ENCODE data around the gene TRAPPC5.

- TF ChIP-seq FOXJ3 (CRISPR knock-in tag; IDR thresholded peaks at IDR 0.05) (no peak), CTCF (IDR thresholded peaks at IDR 0.05) (no peak), SIN3A (IDR thresholded peaks at IDR 0.05; ENCODE audit: borderline replicate concordance, low read depth, low read length) (no peak), FOSL2 (IDR thresholded peaks at IDR 0.05; ENCODE audit: borderline replicate concordance, low read depth) (no peak), ZBTB33 (IDR thresholded peaks at IDR 0.05; ENCODE audit: borderline replicate concordance, low read depth) (no peak), USF2 (IDR thresholded peaks at IDR 0.05; ENCODE audit: borderline replicate concordance, low read depth, low read length) (no peak), SMC3 (IDR thresholded peaks at IDR 0.05; ENCODE audit: low read depth, low read length) (no peak), RCOR1 (IDR thresholded peaks at IDR 0.05; ENCODE audit: low read length) (no peak), MAX (IDR thresholded peaks at IDR 0.05; ENCODE audit: low read depth) (no peak), TCF12 (IDR thresholded peaks at IDR 0.05) (no peak), TAF1 (IDR thresholded peaks at IDR 0.05; ENCODE audit: borderline replicate concordance, low read depth, low read length) (no peak), IRF3 (IDR thresholded peaks at IDR 0.05; ENCODE audit: low read depth, low read length) (no peak)
Measured at GRCh38 chr19:7644550-7644877, 36.1 kb upstream of the TRAPPC5 start.
